Loucy (cell line): ENCODE measurements around the gene NPSR1.

Experiments used
- H2AFZ ChIP-seq: fragments of 200-600 bp; sonication (generic); 2 replicates; pipeline ENCODE4 v1.6.0; 2016; ENCODE audit warnings: antibody characterized with exemption, mild to moderate bottlenecking, low read length, moderate library complexity
- H3F3A ChIP-seq: fragments of 200-600 bp; 2 replicates; pipeline ENCODE4 v1.6.0; 2016; ENCODE audit warnings: antibody characterized with exemption, low read depth, mild to moderate bottlenecking
- H3K27me3 ChIP-seq: fragments of 200-600 bp; sonication (generic); 2 replicates; pipeline ENCODE4 v1.6.1; 2014; ENCODE audit warnings: low read length, mild to moderate bottlenecking; ENCODE audit not compliant: insufficient read depth, poor library complexity, severe bottlenecking
- H3K36me3 ChIP-seq: fragments of 200-600 bp; sonication (generic); 2 replicates; pipeline ENCODE4 v1.6.1; 2016; ENCODE audit warnings: low read length; ENCODE audit not compliant: insufficient read depth
- H3K4me1 ChIP-seq: fragments of 200-600 bp; sonication (generic); 2 replicates; pipeline ENCODE4 v1.5.1; 2014; ENCODE audit warnings: low read length, mild to moderate bottlenecking; ENCODE audit not compliant: insufficient read depth, poor library complexity, severe bottlenecking
- H3K4me2 ChIP-seq: fragments of 200-600 bp; sonication (generic); 2 replicates; pipeline ENCODE4 v1.6.0; 2014; ENCODE audit warnings: antibody characterized with exemption, low read length, low read depth, mild to moderate bottlenecking; ENCODE audit not compliant: poor library complexity, severe bottlenecking
- H3K4me3 ChIP-seq: fragments of 200-600 bp; sonication (generic); 2 replicates; pipeline ENCODE4 v1.5.1; 2014; ENCODE audit warnings: low read length, mild to moderate bottlenecking, mixed read lengths; ENCODE audit not compliant: poor library complexity, severe bottlenecking
- H3K79me2 ChIP-seq: fragments of 200-600 bp; sonication (generic); 2 replicates; pipeline ENCODE4 v1.6.1; 2014; ENCODE audit warnings: low read length; ENCODE audit not compliant: insufficient read depth
- H3K9ac ChIP-seq: fragments of 200-600 bp; sonication (generic); 2 replicates; pipeline ENCODE4 v1.6.0; 2014; ENCODE audit warnings: mild to moderate bottlenecking, low read depth, low read length, moderate library complexity; ENCODE audit not compliant: poor library complexity, severe bottlenecking
- H3K9me2 ChIP-seq: fragments of 200-600 bp; sonication (generic); replicated peaks from 2 replicates; pipeline ENCODE4 v1.6.1; 2016; ENCODE audit warnings: low read depth, low read length, mixed read lengths
- H3K9me3 ChIP-seq: fragments of 200-600 bp; sonication (generic); 2 replicates; pipeline ENCODE4 v1.6.1; 2014; ENCODE audit warnings: mild to moderate bottlenecking, antibody characterized with exemption, low read length, low read depth; ENCODE audit not compliant: insufficient read depth
- H4K20me1 ChIP-seq: fragments of 200-600 bp; sonication (generic); 2 replicates; pipeline ENCODE4 v1.6.0; 2014; ENCODE audit warnings: antibody characterized with exemption, low read length, mild to moderate bottlenecking; ENCODE audit not compliant: insufficient read depth, poor library complexity, severe bottlenecking
- EZH2phosphoT487 ChIP-seq: fragments of 200-600 bp; IDR thresholded peaks from 2 replicates; pipeline ENCODE4 v1.6.1; 2018; ENCODE audit warnings: antibody characterized with exemption, mild to moderate bottlenecking, moderate library complexity, borderline replicate concordance
- TF ChIP-seq, protein P1 (sequence below): fragments of 200-600 bp; sonication (generic); conservative IDR thresholded peaks from 2 replicates; pipeline ENCODE4 v1.5.1; 2014; ENCODE audit warnings: mild to moderate bottlenecking, antibody characterized with exemption, low read length

Gene NPSR1

DNA sequence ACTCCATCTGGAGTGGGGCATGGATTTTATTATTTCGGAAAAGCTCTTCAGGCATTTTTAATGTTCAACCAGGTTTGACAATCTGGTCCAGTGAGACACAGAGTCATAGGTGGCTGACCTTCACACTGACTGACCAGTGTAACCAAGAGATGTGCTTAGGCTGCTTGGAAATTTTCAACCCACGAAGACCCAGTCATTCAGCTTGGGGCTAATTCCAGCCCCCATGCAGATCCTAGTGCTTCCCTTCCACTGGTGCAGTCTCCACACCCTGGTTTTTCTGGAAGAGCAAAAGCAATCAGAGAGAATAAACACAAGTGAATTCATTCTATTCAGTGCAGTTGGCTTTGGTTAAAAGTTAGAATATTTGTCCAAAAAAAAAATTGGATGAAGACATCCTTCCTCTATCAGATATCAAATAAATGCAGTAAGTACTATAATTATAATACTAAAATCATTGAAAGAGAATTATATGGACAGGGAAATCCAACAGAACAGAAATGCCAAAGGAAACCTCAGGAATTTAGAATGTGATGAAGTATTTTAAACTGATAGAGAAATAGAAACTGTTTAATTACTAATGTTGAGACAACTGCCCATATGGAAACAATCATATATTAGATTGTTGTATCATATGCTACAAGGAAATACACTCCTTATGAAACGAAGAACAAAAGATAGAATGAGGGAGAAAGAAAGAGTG, 178.0 kb downstream of the NPSR1 start:
- Histone ChIP-seq H3K9ac (no peak overlapping the region), H3K36me3 (no peaks in the 10 kb centered on the region), H3K9me3 (no peaks in the 10 kb centered on the region), H3K79me2 (no peaks in the 10 kb centered on the region), H3K4me1 (peaks cover 10% of the 10 kb centered on the region), H4K20me1 (no peaks in the 10 kb centered on the region), H3K27me3 (no peaks in the 10 kb centered on the region), H3F3A (no peaks in the 10 kb centered on the region), H3K9me2 (no peaks in the 10 kb centered on the region), H3K4me3 (no peak overlapping the region), H2AFZ (no peak overlapping the region), H3K4me2 (no peak overlapping the region)
- no peak for TF ChIP-seq EZH2phosphoT487
- TF ChIP-seq, protein P1, sequence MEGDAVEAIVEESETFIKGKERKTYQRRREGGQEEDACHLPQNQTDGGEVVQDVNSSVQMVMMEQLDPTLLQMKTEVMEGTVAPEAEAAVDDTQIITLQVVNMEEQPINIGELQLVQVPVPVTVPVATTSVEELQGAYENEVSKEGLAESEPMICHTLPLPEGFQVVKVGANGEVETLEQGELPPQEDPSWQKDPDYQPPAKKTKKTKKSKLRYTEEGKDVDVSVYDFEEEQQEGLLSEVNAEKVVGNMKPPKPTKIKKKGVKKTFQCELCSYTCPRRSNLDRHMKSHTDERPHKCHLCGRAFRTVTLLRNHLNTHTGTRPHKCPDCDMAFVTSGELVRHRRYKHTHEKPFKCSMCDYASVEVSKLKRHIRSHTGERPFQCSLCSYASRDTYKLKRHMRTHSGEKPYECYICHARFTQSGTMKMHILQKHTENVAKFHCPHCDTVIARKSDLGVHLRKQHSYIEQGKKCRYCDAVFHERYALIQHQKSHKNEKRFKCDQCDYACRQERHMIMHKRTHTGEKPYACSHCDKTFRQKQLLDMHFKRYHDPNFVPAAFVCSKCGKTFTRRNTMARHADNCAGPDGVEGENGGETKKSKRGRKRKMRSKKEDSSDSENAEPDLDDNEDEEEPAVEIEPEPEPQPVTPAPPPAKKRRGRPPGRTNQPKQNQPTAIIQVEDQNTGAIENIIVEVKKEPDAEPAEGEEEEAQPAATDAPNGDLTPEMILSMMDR, result no peak

DNA sequence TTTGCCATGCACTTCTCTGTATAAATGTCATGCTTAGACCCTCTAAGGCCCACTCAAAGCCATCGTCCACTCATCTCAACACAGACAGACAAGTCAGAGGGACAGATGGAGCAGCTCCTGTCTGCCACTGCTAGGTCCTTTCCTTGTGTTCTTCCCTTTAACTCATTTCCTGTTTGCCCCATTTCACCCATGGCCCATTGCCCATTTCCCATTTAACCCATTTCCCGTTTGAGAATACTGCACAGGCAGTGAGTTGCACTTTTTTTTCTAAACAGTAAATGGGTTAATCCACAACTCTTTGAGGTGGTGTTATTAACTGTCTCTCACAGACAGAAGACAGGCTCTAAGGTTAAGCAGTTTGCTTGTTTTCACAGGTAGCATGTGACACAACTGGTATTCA, 179.3 kb downstream of the NPSR1 start:
- no peaks in the 10 kb centered on the region for H4K20me1 ChIP-seq
- H3K4me3 ChIP-seq, result no peak overlapping the region
- peaks cover 10% of the 10 kb centered on the region for H3K4me1 ChIP-seq
- peak overlapping the region; percentile 38 for H3K4me2 ChIP-seq
- no peaks in the 10 kb centered on the region for H3K9me2 ChIP-seq
- H2AFZ ChIP-seq, result peak overlapping the region; percentile 78
- TF ChIP-seq EZH2phosphoT487, result no peak
- TF ChIP-seq, protein P1, result no peak
- no peaks in the 10 kb centered on the region for H3F3A ChIP-seq
- H3K9ac ChIP-seq, result no peak overlapping the region
- H3K9me3 ChIP-seq, result no peaks in the 10 kb centered on the region
- H3K27me3 ChIP-seq, result no peaks in the 10 kb centered on the region
- no peaks in the 10 kb centered on the region for H3K36me3 ChIP-seq
- H3K79me2 ChIP-seq, result no peaks in the 10 kb centered on the region

DNA sequence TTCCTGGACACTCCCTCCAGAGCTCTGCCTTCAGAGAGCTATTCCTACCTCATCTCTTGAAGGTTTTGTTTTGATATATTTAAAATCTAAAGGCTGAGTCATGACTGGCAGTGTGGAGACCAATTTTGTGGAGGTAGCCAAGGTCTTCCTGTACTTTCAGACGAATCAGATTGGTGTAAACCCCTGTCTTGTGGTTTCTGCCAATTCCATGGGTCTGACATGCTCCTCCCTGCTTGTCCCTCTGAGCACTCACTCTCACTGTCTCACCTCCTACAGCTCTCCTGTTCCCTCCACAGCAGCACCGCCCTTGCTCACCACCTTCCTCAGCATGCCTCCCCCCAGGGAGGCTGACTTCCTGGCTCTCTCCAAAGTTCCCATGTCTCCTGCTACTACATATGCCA, 179.8 kb downstream of the NPSR1 start:
- Histone ChIP-seq H2AFZ (peak overlapping the region; percentile 78), H3F3A (no peaks in the 10 kb centered on the region), H3K4me1 (peaks cover 10% of the 10 kb centered on the region), H3K9ac (no peak overlapping the region), H3K36me3 (no peaks in the 10 kb centered on the region), H3K9me2 (no peaks in the 10 kb centered on the region), H3K4me2 (peak overlapping the region; percentile 38), H3K4me3 (no peak overlapping the region), H3K27me3 (no peaks in the 10 kb centered on the region), H4K20me1 (no peaks in the 10 kb centered on the region), H3K9me3 (no peaks in the 10 kb centered on the region), H3K79me2 (no peaks in the 10 kb centered on the region)
- TF ChIP-seq, protein P1, result no peak
- no peak for TF ChIP-seq EZH2phosphoT487
